Neural crest cell (in vitro differentiated cells): Measurements from ENCODE around the gene PDLIM7. TPM values are rescaled to one million over a fixed set of nuclear protein-coding genes. Genes with fewer than 3 reads are reported as not detected.

ENCODE experiments used
- DNase-seq: peaks from one replicate; pipeline ENCODE4 v3.0.0; 2021; ENCODE audit warnings: low read depth, mixed read lengths, low spot score
- H3K27ac Mint-ChIP-seq: one replicate; pipeline ENCODE4 v1.8.0; 2021; ENCODE audit warnings: mild to moderate bottlenecking, mixed read lengths; ENCODE audit not compliant: unreplicated experiment
- H3K27me3 Mint-ChIP-seq: 2 replicates; pipeline ENCODE4 v1.8.0; 2021; ENCODE audit warnings: low read depth, mild to moderate bottlenecking, mixed read lengths
- H3K36me3 Mint-ChIP-seq: 2 replicates; pipeline ENCODE4 v1.8.0; 2021; ENCODE audit warnings: low read depth, mild to moderate bottlenecking, mixed read lengths
- H3K4me1 Mint-ChIP-seq: 2 replicates; pipeline ENCODE4 v1.8.0; 2021; ENCODE audit warnings: mixed read lengths
- H3K4me3 Mint-ChIP-seq: one replicate; pipeline ENCODE4 v1.8.0; 2021; ENCODE audit warnings: mild to moderate bottlenecking, mixed read lengths
- H3K9me3 Mint-ChIP-seq: 2 replicates; pipeline ENCODE4 v1.8.0; 2021; ENCODE audit warnings: mixed read lengths
- CTCF ChIP-seq: fragments of 200-600 bp; sonication (generic); conservative IDR thresholded peaks from 2 replicates; pipeline ENCODE4 v1.5.0; 2021; ENCODE audit warnings: antibody characterized with exemption, mild to moderate bottlenecking
- total RNA-seq: library from RNA; stranded (reverse); gene quantifications from 2 replicates; pipeline ENCODE4 v1.2.1, GENCODE V29; 2021

PDLIM7 gene
- total RNA-seq, 1 donor from 2014 or later, result 147 TPM

GRCh38 chr5:177496070-177496726 lies 1.2 kb downstream of the PDLIM7 start:
- TF ChIP-seq CTCF, result peak; percentile 52
- no peaks in the 10 kb centered on the region for H3K9me3 Mint-ChIP-seq

GRCh38 chr5:177495243-177496060 lies 2.0 kb downstream of the PDLIM7 start:
- no peaks in the 10 kb centered on the region for H3K36me3 Mint-ChIP-seq
- H3K27ac Mint-ChIP-seq, result peak overlapping the region; percentile 92
- H3K27me3 Mint-ChIP-seq, result peaks cover 22% of the 10 kb centered on the region
- peak; percentile 66 for DNase-seq
- H3K9me3 Mint-ChIP-seq, result no peaks in the 10 kb centered on the region
- H3K4me3 Mint-ChIP-seq, result peak overlapping the region; percentile 91
- H3K4me1 Mint-ChIP-seq, result peaks cover 40% of the 10 kb centered on the region
- peak; percentile 3 for TF ChIP-seq CTCF

More at GRCh38 chr5:177496070-177496726, 1.2 kb downstream of the PDLIM7 start:
- DNase-seq, result peak; percentile 24
- H3K4me1 Mint-ChIP-seq, result peaks cover 46% of the 10 kb centered on the region
- no peaks in the 10 kb centered on the region for H3K36me3 Mint-ChIP-seq
- H3K27ac Mint-ChIP-seq, result peak overlapping the region; percentile 92
- peak overlapping the region; percentile 91 for H3K4me3 Mint-ChIP-seq
- peaks cover 24% of the 10 kb centered on the region for H3K27me3 Mint-ChIP-seq

GRCh38 chr5:177494346-177495195 lies 2.8 kb downstream of the PDLIM7 start:
- Mint-ChIP-seq H3K4me1 (peaks cover 35% of the 10 kb centered on the region), H3K9me3 (no peaks in the 10 kb centered on the region), H3K27me3 (peaks cover 16% of the 10 kb centered on the region), H3K27ac (peak overlapping the region; percentile 67), H3K4me3 (peak overlapping the region; percentile 91), H3K36me3 (peaks cover 2% of the 10 kb centered on the region)
- no peak for DNase-seq
- peak; percentile 16 for TF ChIP-seq CTCF

GRCh38 chr5:177493795-177494345 lies 3.5 kb downstream of the PDLIM7 start:
- peaks cover 12% of the 10 kb centered on the region for H3K27me3 Mint-ChIP-seq
- peak overlapping the region; percentile 67 for H3K27ac Mint-ChIP-seq
- peaks cover 32% of the 10 kb centered on the region for H3K4me1 Mint-ChIP-seq
- no peak for TF ChIP-seq CTCF
- no peak for DNase-seq
- peaks cover 2% of the 10 kb centered on the region for H3K36me3 Mint-ChIP-seq
- no peaks in the 10 kb centered on the region for H3K9me3 Mint-ChIP-seq
- peak overlapping the region; percentile 78 for H3K4me3 Mint-ChIP-seq

GRCh38 chr5:177492841-177493240 lies 4.6 kb downstream of the PDLIM7 start:
- TF ChIP-seq CTCF, result no peak
- Mint-ChIP-seq H3K27ac (no peak overlapping the region), H3K4me3 (peak overlapping the region; percentile 80), H3K36me3 (peaks cover 2% of the 10 kb centered on the region), H3K4me1 (peaks cover 22% of the 10 kb centered on the region), H3K27me3 (peaks cover 3% of the 10 kb centered on the region), H3K9me3 (no peaks in the 10 kb centered on the region)
- no peak for DNase-seq
